K562 (cell line): ENCODE results near the gene SH3BP4. TPM values are rescaled to one million over a fixed set of nuclear protein-coding genes. Genes with fewer than 3 reads are reported as not detected.

Source experiments
- ATAC-seq: fragments of 200-7000 bp; cut with Tn5 transposase; 3 replicates; pipeline ENCODE4 v1.9.1; 2020; ENCODE audit warnings: moderate library complexity
- BruUV-seq: library from RNA; stranded (reverse); fragments of 400-500 nt; replicated peaks from 2 replicates; lab custom pipeline; 2021; lab: Mats Ljungman, UMichigan
- CTCF ChIA-PET: fragments of 300-600 bp; formaldehyde crosslinking; extraction: SDS; loops from one replicate; lab custom pipeline; 2021; ENCODE audit warnings: low intra/inter-chr PET ratio; lab: Yijun Ruan, JAX
- POLR2A ChIA-PET: fragments of 300-600, 350-650 bp; sonication (Branson Sonifier 250); formaldehyde crosslinking; extraction: SDS; loops from one replicate; lab custom pipeline; 2021; ENCODE audit warnings: antibody characterized with exemption, inconsistent platforms; lab: Yijun Ruan, JAX
- DNase-seq, 4 experiments: peaks; one replicate each; pipeline versions ENCODE4 v3.0.0 to v3.0.0-alpha.2; 2011 to 2018; ENCODE audit warnings: low spot score in 3 of 4, mixed read lengths in 3 of 4; ENCODE audit errors: extremely low read depth in 1 of 4
- FAIRE-seq: peaks from 2 replicates; lab custom pipeline; 2011; peaks lifted over from hg19 to GRCh38; lab: Jason Lieb, UNC
- H2AFZ ChIP-seq: 2 replicates; pipeline ENCODE4 v1.6.0; 2011; ENCODE audit warnings: low read depth, low read length, control low read depth, inconsistent platforms
- H3K27ac ChIP-seq: fragments of 200-600 bp; 3 replicates; pipeline ENCODE4 v1.8.0; 2011; ENCODE audit warnings: low read depth, mild to moderate bottlenecking, control low read depth, inconsistent platforms, low read length, moderate library complexity, mixed read lengths; ENCODE audit errors: extremely low read depth
- H3K27me3 ChIP-seq, 2 experiments: fragments of 300-600 bp in 1 of 2; 2 replicates in 1 of 2; 3 replicates in 1 of 2; pipeline versions ENCODE4 v1.6.0 to v1.8.0; 2011; ENCODE audit warnings: inconsistent platforms in 2 of 2, low read length in 2 of 2, mild to moderate bottlenecking in 1 of 2, mixed read lengths in 1 of 2, moderate library complexity in 1 of 2; ENCODE audit not compliant: control insufficient read depth in 2 of 2, insufficient read depth in 2 of 2
- H3K36me3 ChIP-seq: fragments of 300-600 bp; 3 replicates; pipeline ENCODE4 v1.8.0; 2011; ENCODE audit warnings: mild to moderate bottlenecking, low read length, inconsistent platforms; ENCODE audit not compliant: control insufficient read depth, insufficient read depth
- H3K4me1 ChIP-seq, 2 experiments: fragments of 200-600 bp in 1 of 2; replicated peaks in 1 of 2; 2 replicates in 1 of 2; 3 replicates in 1 of 2; pipeline versions ENCODE4 v1.5.1 to v1.8.0; 2011; ENCODE audit warnings: inconsistent platforms in 2 of 2, low read length in 2 of 2, mild to moderate bottlenecking in 1 of 2, mixed read lengths in 1 of 2, moderate library complexity in 1 of 2; ENCODE audit not compliant: control insufficient read depth in 2 of 2, insufficient read depth in 2 of 2
- H3K4me2 ChIP-seq: 2 replicates; pipeline ENCODE4 v1.6.1; 2011; ENCODE audit warnings: low read length, control low read depth, inconsistent platforms, mixed read lengths; ENCODE audit not compliant: insufficient read depth
- H3K4me3 ChIP-seq: fragments of 200-600 bp; sonication (generic), shearing (Covaris generic); 2 replicates; pipeline ENCODE4 v1.5.1; 2016; ENCODE audit warnings: control low read depth, inconsistent platforms
- H3K79me2 ChIP-seq: fragments of 200-600 bp; 3 replicates; pipeline ENCODE4 v1.8.0; 2011; ENCODE audit warnings: low read length, inconsistent platforms; ENCODE audit not compliant: control insufficient read depth, insufficient read depth
- H3K9ac ChIP-seq, 2 experiments: 2 replicates each; pipeline versions ENCODE4 v1.6.0 to v1.6.1; 2011; ENCODE audit warnings: low read depth in 2 of 2, low read length in 2 of 2, control low read depth in 1 of 2, inconsistent platforms in 1 of 2, mild to moderate bottlenecking in 1 of 2, mixed read lengths in 1 of 2; ENCODE audit not compliant: insufficient read depth in 1 of 2
- H3K9me1 ChIP-seq: one replicate; pipeline ENCODE4 v1.6.0; 2011; ENCODE audit warnings: inconsistent platforms, mild to moderate bottlenecking, low read length, moderate library complexity; ENCODE audit not compliant: control insufficient read depth, insufficient read depth
- H3K9me3 ChIP-seq: replicated peaks from 2 replicates; pipeline ENCODE4 v1.5.1; 2011; ENCODE audit warnings: low read depth, low read length, inconsistent platforms; ENCODE audit not compliant: control insufficient read depth, insufficient read depth
- H4K20me1 ChIP-seq: replicated peaks from 2 replicates; pipeline ENCODE4 v1.6.1; 2011; ENCODE audit warnings: low read length, inconsistent platforms, mixed read lengths; ENCODE audit not compliant: control insufficient read depth, insufficient read depth
- CBX3 ChIP-seq, 2 experiments: IDR thresholded peaks; 1 replicate in 1 of 2; 2 replicates in 1 of 2; pipeline ENCODE4 v1.6.1; 2012; ENCODE audit warnings: inconsistent platforms in 2 of 2, low read length in 2 of 2, borderline replicate concordance in 1 of 2, control low read depth in 1 of 2
- CHCHD3 ChIP-seq: fragments of 250-450 bp; sonication (Bioruptor Pico); IDR thresholded peaks from 2 replicates; pipeline ENCODE4 v2.1.2; 2022; ENCODE audit warnings: mild to moderate bottlenecking
- GATAD2A ChIP-seq: fragments of 450-650 bp; IDR thresholded peaks from 2 replicates; pipeline ENCODE4 v1.6.1; 2017
- SAP30 ChIP-seq: fragments of 200-600 bp; sonication (generic); IDR thresholded peaks from 2 replicates; pipeline ENCODE4 v1.6.1; 2012; ENCODE audit warnings: borderline replicate concordance, low read depth, mild to moderate bottlenecking, moderate library complexity, low read length, control low read depth, inconsistent platforms; ENCODE audit not compliant: insufficient read depth, poor library complexity, severe bottlenecking
- TSHZ1 ChIP-seq: fragments of 250-450 bp; sonication (Bioruptor Pico); IDR thresholded peaks from 2 replicates; pipeline ENCODE4 v1.4.0; 2020; ENCODE audit warnings: mild to moderate bottlenecking, moderate library complexity
- ZBTB34 ChIP-seq: fragments of 250-450 bp; sonication (Bioruptor Pico); IDR thresholded peaks from 2 replicates; pipeline ENCODE4 v1.8.0; 2021; ENCODE audit warnings: mild to moderate bottlenecking, moderate library complexity
- ZNF717 ChIP-seq: fragments of 250-450 bp; sonication (Bioruptor Pico); IDR thresholded peaks from 2 replicates; pipeline ENCODE4 v1.5.0; 2021
- WGBS: fragments of 100-300 bp; shearing (Covaris generic); methylation state at CpG from one replicate; pipeline ENCODE4 v1.1.6; 2016; ENCODE audit warnings: low coverage, mixed read lengths; ENCODE audit not compliant: insufficient coverage; ENCODE audit errors: missing lambda C conversion rate; 5-methylcytosine and 5-hydroxymethylcytosine counted together
- in situ Hi-C: fragments of 300-500 bp; cut with MboI; formaldehyde crosslinking; loops from 4 replicates; pipeline ENCODE4 v1.15.0; 2018; ENCODE audit warnings: inconsistent platforms, mixed read lengths
- intact Hi-C: fragments of 100-400 bp; cut with micrococcal nuclease; formaldehyde crosslinking; loops from 2 replicates; pipeline ENCODE4 v1.14.2; 2022
- polyA plus RNA-seq, 8 experiments: library from polyadenylated mRNA; depleted of rRNA in 4 of 8; stranded (reverse) in 5 of 8; unstranded in 3 of 8; fragments of >200 nt; fragmentation: Nextera tagmentation in 2 of 8; fragmentation: Illumina TruSeq in 1 of 8; extraction: Ambion mirVana in 2 of 8; extraction: Trizol in 1 of 8; gene quantifications; 2 replicates each; pipeline versions ENCODE4 v1.2.1 to v1.2.3, GENCODE V29; 2011 to 2014; ENCODE audit warnings: inconsistent platforms in 1 of 8, missing spikeins in 1 of 8
- total RNA-seq, 7 experiments: library from RNA; depleted of rRNA in 6 of 7; stranded (reverse); fragments of >200 nt in 6 of 7; fragmentation: Illumina TruSeq in 2 of 7; extraction: Trizol in 2 of 7; gene quantifications; 2 replicates each; pipeline versions ENCODE4 v1.2.1 to v1.2.3, GENCODE V29; 2011 to 2021; ENCODE audit warnings: low replicate concordance in 1 of 7

Gene SH3BP4
- total and polyA plus RNA-seq, 9 of the 15 experiments (the other 6 are each of a cell fraction or from before 2014, with no cell fraction given) = 0.03 to 0.28 (median 0.27) TPM; not detected in 6

GRCh38 chr2:235045336-235045972 lies 93.6 kb downstream of the SH3BP4 start:
- H3K4me2 ChIP-seq = no peak overlapping the region
- POLR2A ChIA-PET = no interaction called here
- ATAC-seq = no peak
- WGBS = 2% methylated on average over 6 of the region's 15 CpGs
- CTCF ChIA-PET = no interaction called here
- no peak for TF ChIP-seq GATAD2A
- no peak for TF ChIP-seq ZNF717 (CRISPR knock-in tag)
- TF ChIP-seq CBX3 (IDR thresholded peaks at IDR 0.05; ENCODE audit: borderline replicate concordance in 1 of 2, low read length in 2 of 2) = no peak
- TF ChIP-seq CHCHD3 (CRISPR knock-in tag) = no peak
- TF ChIP-seq SAP30 = no peak
- TF ChIP-seq ZBTB34 (CRISPR knock-in tag) = no peak
- no peak for TF ChIP-seq TSHZ1
- H3K4me3 ChIP-seq = no peak overlapping the region
- H3K27ac ChIP-seq = no peak overlapping the region
- no peaks in the 10 kb centered on the region for H3K9me3 ChIP-seq
- no peak for FAIRE-seq
- in situ Hi-C loops (no loop called here), intact Hi-C loops (no loop called here)
- no TSS peak for BruUV-seq
- H3K27me3 ChIP-seq = peaks cover 13 to 75% of the 10 kb centered on the region in 2 experiments
- no peaks in the 10 kb centered on the region for H3K79me2 ChIP-seq
- H3K36me3 ChIP-seq = no peaks in the 10 kb centered on the region
- no peaks in the 10 kb centered on the region for H4K20me1 ChIP-seq
- no peaks in the 10 kb centered on the region for H3K4me1 ChIP-seq
- no peak for DNase-seq
- H3K9ac ChIP-seq = no peak overlapping the region
- H2AFZ ChIP-seq = no peak overlapping the region
- no peaks in the 10 kb centered on the region for H3K9me1 ChIP-seq
